Stimulated activated CD4-positive, alpha-beta T cell treated with anti-CD3 and anti-CD28 coated beads, Interleukin-4, amount 100 ng/mL, for 48 hours (primary cell): Measurements from ENCODE around the gene PRKAA2.

Source experiments
- DNase-seq, 2 donors: peaks; one replicate each; pipeline ENCODE4 v3.0.0-alpha.2; 2020; ENCODE audit warnings: low read depth in 2 of 2

PRKAA2 gene

DNA sequence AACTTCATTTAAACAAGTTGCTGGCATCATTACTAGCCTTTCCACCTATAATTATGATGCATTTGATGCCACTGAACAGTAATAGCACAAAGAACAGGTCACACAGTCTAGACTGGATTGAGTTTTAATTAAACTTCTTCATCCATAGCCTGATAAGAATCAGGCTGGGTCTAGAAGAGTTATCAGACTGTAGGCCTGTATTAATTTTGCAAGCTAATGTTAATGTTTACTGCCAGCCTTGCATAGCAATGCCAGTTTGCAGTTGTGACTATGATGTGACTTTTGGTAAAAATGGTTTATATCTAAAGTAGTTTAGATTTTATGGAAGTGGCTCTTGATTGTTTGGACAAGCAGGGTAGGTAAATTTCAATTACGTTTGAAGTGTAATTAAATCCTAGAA lies 68.0 kb downstream of the PRKAA2 start:
- no peak for DNase-seq

DNA sequence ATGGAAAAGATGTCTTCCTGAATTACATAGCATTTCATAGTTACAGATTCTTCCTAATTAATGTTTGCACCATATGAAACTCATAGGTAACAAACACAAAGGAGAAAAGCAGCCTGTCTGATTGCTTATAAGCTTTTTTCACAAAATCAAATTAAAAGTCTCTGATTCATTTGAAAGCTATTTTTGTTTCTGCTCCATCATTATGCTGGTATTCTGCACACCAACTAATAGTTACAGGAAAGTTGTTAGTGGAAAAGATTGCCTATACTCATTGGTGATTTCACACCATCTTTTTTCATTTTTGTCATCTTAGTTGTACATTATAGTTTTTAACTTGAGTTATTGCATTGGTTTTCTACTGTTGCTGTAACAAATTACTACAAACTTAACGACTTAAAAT lies 70.0 kb downstream of the PRKAA2 start:
- no peak for DNase-seq

DNA sequence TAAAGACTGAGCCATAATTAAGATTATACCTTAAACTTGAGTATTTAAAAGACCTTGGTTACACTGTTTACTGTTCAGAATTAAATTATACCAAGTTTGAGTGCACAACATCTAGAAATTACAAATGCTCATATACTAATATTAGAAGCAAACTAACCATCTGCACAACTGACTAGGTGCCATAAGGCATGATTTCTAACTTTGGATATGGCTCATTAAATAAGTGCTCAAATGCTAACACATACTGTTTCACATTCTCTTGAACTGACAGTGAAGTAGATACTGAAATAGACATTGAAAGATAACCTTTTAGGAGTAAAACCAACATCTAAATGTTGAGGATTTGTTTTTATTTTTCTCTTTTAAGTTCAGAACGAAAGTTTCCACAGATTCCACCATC lies 74.1 kb downstream of the PRKAA2 start:
- DNase-seq, result no peak

DNA sequence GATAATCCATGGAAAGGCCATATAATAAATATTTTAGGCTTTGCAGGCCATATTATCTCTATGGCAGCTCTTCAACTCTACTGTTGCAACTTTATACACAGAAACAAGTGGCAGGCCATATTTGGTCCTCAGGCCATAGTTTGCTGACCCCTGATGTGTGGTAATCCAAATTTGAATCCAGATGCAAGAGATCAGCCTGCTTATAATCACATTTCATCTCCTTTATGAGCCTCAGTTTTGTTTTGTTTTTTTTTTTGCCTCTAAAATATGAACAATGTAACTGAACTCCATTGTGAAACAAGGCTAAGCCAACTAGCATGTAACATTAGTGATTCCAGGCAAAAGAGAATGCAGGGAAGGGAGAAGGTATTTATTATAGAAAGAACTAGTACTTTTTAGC lies 81.6 kb downstream of the PRKAA2 start:
- DNase-seq, result no peak

DNA sequence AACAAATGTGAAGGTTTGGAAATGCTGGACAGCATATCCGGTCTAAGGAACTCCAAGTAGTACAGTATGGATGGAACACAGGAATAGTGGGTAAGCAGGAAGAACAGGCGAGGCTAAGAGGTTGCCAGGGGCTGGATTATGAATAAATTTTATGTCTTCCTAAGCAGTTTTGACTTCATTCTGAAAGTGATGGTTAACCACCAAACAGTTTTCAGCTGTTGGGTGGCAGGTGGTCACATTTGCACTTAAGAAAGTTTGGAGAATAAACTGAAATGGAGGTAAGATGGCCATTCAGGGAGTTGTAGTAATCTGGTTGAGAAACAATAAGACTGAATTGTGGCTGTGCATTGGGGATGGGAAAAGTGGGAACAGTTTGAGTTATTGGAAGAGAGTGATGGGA lies 83.8 kb downstream of the PRKAA2 start:
- DNase-seq, result no peak

DNA sequence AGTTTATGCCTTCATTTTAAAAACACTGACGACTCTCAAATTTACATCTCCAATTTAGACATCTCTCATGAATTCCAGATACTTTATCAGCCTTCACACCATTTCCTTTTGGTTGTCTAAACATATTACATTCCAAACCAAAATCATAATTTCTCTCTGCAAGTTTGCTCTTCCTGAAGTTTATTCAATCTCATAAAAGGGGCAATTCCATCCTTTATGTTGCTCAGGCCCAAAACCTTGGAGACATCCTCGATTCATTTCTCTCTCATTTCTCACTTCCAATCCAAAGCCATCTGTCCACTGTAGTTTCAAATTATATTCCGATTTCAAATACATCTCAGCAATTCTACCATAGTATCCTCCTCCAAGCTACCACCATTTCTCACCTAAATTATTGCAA lies 100.1 kb downstream of the PRKAA2 start:
- no peak for DNase-seq

DNA sequence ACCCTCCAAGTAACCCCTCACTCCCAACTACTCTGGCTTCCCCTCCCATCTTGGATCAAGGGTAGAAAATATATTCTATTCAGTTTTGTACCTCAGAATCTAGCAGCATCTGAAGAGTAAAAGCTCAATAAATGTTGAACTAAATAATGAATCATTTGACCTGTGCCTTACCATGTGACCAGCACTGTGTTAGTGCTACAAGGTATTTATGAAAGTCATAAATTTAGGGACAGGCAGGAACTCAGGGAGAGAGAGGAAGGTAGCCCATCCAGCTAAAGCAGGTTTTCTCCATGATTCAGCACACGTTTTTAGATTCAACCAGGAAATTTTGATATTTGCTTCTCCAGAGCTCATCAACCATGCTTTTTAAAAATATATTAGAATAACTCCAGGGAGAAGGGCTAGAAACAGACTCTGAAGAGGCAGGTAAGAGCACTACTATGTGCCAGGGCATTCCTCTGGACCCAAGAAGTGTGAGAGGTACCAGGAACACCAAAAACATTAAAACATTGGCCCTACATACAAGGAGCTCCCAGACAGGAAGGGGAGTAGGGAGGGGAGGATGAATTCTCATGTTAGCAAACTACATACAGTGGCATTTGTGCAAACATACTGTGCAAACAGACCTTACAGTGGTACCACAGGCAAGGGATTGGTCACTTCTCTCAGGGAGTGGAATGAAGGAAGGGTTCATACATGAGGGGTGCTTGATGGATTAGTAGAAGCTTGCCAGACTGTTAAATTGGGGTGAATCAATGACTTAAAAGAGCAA lies 109.8 kb downstream of the PRKAA2 start:
- DNase-seq, result no peak

DNA sequence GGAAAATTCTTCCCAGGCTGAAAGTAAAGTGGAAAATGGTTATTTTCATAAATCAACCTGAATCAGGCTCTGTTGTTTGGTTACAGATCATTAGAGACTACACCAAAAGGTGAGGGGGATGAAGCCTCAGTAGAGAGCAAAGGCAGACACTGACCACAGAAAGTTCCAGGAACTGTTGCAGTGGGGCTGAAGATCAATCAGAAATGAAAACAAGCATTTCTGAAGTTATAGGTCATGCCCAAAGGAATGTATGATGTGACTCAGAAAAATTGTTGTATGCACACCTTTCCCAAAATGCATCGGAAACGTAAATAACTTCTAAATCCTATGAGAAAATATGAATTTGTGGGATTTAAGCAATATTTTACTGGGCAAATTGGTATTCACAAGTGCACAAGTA lies 110.8 kb downstream of the PRKAA2 start:
- DNase-seq, result no peak

DNA sequence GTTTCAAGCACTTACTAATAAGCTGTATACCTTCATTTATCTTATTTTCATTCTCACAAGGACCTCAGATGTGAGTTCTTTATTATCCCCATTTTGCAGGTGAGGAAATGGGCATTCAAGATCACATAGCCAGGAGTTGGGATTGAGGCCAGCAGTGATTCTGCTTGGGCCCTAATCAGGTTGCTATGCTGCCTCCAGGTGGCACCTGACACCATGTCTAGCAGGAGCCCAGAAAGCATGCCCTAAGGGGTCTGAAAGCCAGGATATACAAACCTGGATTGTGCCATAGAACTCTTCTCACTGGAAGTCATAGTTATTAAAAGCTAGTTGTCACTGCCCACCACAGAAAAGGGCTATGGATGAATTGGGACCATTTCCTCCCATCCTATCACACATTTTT lies 113.0 kb downstream of the PRKAA2 start:
- DNase-seq, result no peak

DNA sequence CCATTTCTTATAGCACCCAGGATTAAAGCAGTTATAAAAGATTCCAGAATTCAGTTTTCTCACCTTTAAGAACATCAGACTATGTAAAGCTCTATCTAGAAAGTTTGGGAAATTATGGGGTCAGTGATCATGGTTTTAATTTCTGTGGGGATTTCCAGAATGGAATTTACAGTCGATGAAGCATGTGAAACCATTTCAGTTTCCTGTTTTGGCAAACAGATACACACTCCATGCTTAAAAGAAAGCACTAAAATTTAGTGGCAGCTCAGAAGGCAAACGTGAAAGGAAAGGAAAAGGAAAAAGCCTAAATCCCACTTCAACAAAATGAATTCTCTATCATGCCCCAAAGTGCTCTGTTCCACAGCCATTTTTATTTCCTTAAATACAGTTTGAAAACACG lies 113.7 kb downstream of the PRKAA2 start:
- no peak for DNase-seq
